K562 (cell line): ENCODE data around the gene TRMT2A. TPM values are rescaled to one million over a fixed set of nuclear protein-coding genes. Genes with fewer than 3 reads are reported as not detected.

Source experiments
- CHD4 ChIP-seq: fragments of 200-600 bp; sonication (generic); IDR thresholded peaks from 3 replicates; pipeline ENCODE4 v1.6.1; 2012; ENCODE audit warnings: low read depth, mild to moderate bottlenecking, mixed read lengths, low read length, inconsistent platforms; ENCODE audit not compliant: insufficient read depth, insufficient replicate concordance, poor library complexity, severe bottlenecking
- ILF3 ChIP-seq: fragments of 450-650 bp; IDR thresholded peaks from 2 replicates; pipeline ENCODE4 v1.6.1; 2018; ENCODE audit warnings: antibody characterized with exemption, mild to moderate bottlenecking, moderate library complexity, borderline replicate concordance
- MYC ChIP-seq, 2 experiments: fragments of 250-450 bp in 1 of 2; sonication (Bioruptor Pico) in 1 of 2; IDR thresholded peaks; 2 replicates each; pipeline versions ENCODE4 v1.5.1 to v1.6.1; 2012 to 2021; ENCODE audit warnings: low read depth in 2 of 2, borderline replicate concordance in 1 of 2, improper control_type of control experiment in 1 of 2, low read length in 1 of 2, mild to moderate bottlenecking in 1 of 2, moderate library complexity in 1 of 2
- NR3C1 ChIP-seq: sonication (generic); formaldehyde crosslinking; IDR thresholded peaks from 2 replicates; pipeline ENCODE4 v1.8.1; 2022; ENCODE audit warnings: missing genetic modification reagents
- PPARD ChIP-seq: fragments of 250-450 bp; sonication (Bioruptor Pico); IDR thresholded peaks from 2 replicates; pipeline ENCODE4 v1.8.0; 2022; ENCODE audit warnings: inconsistent platforms, mild to moderate bottlenecking, moderate library complexity
- TEAD4 ChIP-seq, 2 experiments: sonication (generic) in 1 of 2; formaldehyde crosslinking in 1 of 2; IDR thresholded peaks; 2 replicates each; pipeline versions ENCODE4 v1.6.1 to v1.8.0; 2012 to 2022; ENCODE audit warnings: borderline replicate concordance in 1 of 2, inconsistent platforms in 1 of 2, low read length in 1 of 2, mild to moderate bottlenecking in 1 of 2, missing genetic modification reagents in 1 of 2
- ZNF184 ChIP-seq: sonication (generic); formaldehyde crosslinking; IDR thresholded peaks from 2 replicates; pipeline ENCODE4 v1.5.0; 2020; ENCODE audit warnings: missing genetic modification reagents
- ZNF282 ChIP-seq: sonication (generic); formaldehyde crosslinking; IDR thresholded peaks from 2 replicates; pipeline ENCODE4 v1.8.1; 2023; ENCODE audit warnings: missing genetic modification reagents
- ZNF384 ChIP-seq: IDR thresholded peaks from 2 replicates; pipeline ENCODE4 v1.6.1; 2012; ENCODE audit warnings: low read depth, low read length, improper control_type of control experiment
- polyA plus RNA-seq, 8 experiments: library from polyadenylated mRNA; depleted of rRNA in 4 of 8; stranded (reverse) in 5 of 8; unstranded in 3 of 8; fragments of >200 nt; fragmentation: Nextera tagmentation in 2 of 8; fragmentation: Illumina TruSeq in 1 of 8; extraction: Ambion mirVana in 2 of 8; extraction: Trizol in 1 of 8; gene quantifications; 2 replicates each; pipeline versions ENCODE4 v1.2.1 to v1.2.3, GENCODE V29; 2011 to 2014; ENCODE audit warnings: inconsistent platforms in 1 of 8, missing spikeins in 1 of 8
- total RNA-seq, 7 experiments: library from RNA; depleted of rRNA in 6 of 7; stranded (reverse); fragments of >200 nt in 6 of 7; fragmentation: Illumina TruSeq in 2 of 7; extraction: Trizol in 2 of 7; gene quantifications; 2 replicates each; pipeline versions ENCODE4 v1.2.1 to v1.2.3, GENCODE V29; 2011 to 2021; ENCODE audit warnings: low replicate concordance in 1 of 7
- TF ChIP-seq, protein P1 (sequence below), 2 experiments: fragments of 450-650 bp in 1 of 2; sonication (generic) in 1 of 2; formaldehyde crosslinking in 1 of 2; IDR thresholded peaks; 2 replicates each; pipeline versions ENCODE4 v1.7.1 to v1.9.0; 2016 to 2022; ENCODE audit warnings: inconsistent platforms in 1 of 2, mild to moderate bottlenecking in 1 of 2, missing genetic modification reagents in 1 of 2

The TRMT2A gene
- total and polyA plus RNA-seq, 9 of the 15 experiments (the other 6 are each of a cell fraction or from before 2014, with no cell fraction given), result 1.6 to 265 (median 140) TPM

DNA sequence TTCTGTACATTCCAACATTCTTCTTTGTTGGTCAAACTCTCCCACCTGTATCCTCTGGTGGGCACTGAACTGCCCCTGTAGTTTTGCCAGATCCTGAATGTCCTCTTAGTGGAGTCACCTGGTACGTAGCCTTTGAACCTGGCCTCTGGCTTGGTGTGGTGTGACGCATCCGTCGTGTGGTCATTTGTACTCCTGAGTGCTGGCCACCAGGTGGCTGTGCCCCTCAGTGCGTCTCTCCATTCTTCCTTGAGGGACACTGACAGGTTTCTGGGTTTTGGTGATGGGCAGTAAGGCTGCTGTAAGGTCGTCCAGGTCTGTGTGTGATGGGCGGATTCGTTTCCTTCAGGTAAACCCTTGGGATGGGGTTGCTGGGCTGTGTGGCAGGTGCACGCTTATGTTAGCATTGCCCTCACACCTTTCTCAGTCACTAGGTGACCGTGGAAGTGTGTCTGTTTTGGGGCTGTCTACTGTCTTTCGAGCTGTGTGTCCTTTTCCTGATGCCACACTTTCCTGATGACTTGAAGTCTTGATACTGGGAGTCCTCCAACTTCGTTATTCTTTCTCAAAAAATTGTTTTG, 14.7 kb downstream of the TRMT2A start (continued):
- TF ChIP-seq MYC (IDR thresholded peaks at IDR 0.05; ENCODE audit: low read depth, low read length) (no peak), MYC (CRISPR knock-in tag; IDR thresholded peaks at IDR 0.05; ENCODE audit: borderline replicate concordance, low read depth) (no peak), CHD4 (no peak), ILF3 (no peak), TEAD4 (IDR thresholded peaks at IDR 0.05; ENCODE audit: low read length) (no peak), TEAD4 (CRISPR knock-in tag; IDR thresholded peaks at IDR 0.05; ENCODE audit: borderline replicate concordance) (no peak), ZNF184 (no peak), PPARD (CRISPR knock-in tag) (no peak), ZNF282 (CRISPR knock-in tag) (0 out of 2 replicates have a peak, but pooled peaks have one; percentile 76), ZNF384 (no peak), NR3C1 (peak; percentile 76; the same call in 1 of the 2 replicates)
- TF ChIP-seq, protein P1, sequence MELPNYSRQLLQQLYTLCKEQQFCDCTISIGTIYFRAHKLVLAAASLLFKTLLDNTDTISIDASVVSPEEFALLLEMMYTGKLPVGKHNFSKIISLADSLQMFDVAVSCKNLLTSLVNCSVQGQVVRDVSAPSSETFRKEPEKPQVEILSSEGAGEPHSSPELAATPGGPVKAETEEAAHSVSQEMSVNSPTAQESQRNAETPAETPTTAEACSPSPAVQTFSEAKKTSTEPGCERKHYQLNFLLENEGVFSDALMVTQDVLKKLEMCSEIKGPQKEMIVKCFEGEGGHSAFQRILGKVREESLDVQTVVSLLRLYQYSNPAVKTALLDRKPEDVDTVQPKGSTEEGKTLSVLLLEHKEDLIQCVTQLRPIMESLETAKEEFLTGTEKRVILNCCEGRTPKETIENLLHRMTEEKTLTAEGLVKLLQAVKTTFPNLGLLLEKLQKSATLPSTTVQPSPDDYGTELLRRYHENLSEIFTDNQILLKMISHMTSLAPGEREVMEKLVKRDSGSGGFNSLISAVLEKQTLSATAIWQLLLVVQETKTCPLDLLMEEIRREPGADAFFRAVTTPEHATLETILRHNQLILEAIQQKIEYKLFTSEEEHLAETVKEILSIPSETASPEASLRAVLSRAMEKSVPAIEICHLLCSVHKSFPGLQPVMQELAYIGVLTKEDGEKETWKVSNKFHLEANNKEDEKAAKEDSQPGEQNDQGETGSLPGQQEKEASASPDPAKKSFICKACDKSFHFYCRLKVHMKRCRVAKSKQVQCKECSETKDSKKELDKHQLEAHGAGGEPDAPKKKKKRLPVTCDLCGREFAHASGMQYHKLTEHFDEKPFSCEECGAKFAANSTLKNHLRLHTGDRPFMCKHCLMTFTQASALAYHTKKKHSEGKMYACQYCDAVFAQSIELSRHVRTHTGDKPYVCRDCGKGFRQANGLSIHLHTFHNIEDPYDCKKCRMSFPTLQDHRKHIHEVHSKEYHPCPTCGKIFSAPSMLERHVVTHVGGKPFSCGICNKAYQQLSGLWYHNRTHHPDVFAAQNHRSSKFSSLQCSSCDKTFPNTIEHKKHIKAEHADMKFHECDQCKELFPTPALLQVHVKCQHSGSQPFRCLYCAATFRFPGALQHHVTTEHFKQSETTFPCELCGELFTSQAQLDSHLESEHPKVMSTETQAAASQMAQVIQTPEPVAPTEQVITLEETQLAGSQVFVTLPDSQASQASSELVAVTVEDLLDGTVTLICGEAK (IDR thresholded peaks at IDR 0.05), result no peak
- TF ChIP-seq, protein P1 (CRISPR knock-in tag; IDR thresholded peaks at IDR 0.05), result peak; percentile 61
